HG03457 (cell line): ENCODE results near the gene EHD1.

Experiments
- ATAC-seq: cut with Tn5 transposase; IDR thresholded peaks from one replicate; pipeline ENCODE4 v1.9.1; 2021; ENCODE audit warnings: moderate number of reproducible peaks; ENCODE audit not compliant: unreplicated experiment

Gene EHD1

GRCh38 chr11:64891880-64892279, 13.5 kb upstream of the EHD1 start:
- ATAC-seq, result no peak

GRCh38 chr11:64891215-64891848, 12.9 kb upstream of the EHD1 start:
- no peak for ATAC-seq

GRCh38 chr11:64890522-64890939, 12.1 kb upstream of the EHD1 start:
- no peak for ATAC-seq

- no peak for ATAC-seq
Observed at GRCh38 chr11:64888729-64889511, 10.5 kb upstream of the EHD1 start.

- no peak for ATAC-seq
Observed at GRCh38 chr11:64888406-64888728, 9.9 kb upstream of the EHD1 start.

- ATAC-seq, result no peak
Observed at GRCh38 chr11:64887757-64888405, 9.5 kb upstream of the EHD1 start.

GRCh38 chr11:64887234-64887756, 8.9 kb upstream of the EHD1 start:
- ATAC-seq, result no peak

- ATAC-seq, result no peak
Observed at GRCh38 chr11:64885367-64886286, 7.2 kb upstream of the EHD1 start.

- no peak for ATAC-seq
Observed at GRCh38 chr11:64884019-64884418, 5.6 kb upstream of the EHD1 start.

GRCh38 chr11:64883575-64883974, 5.2 kb upstream of the EHD1 start:
- ATAC-seq, result no peak

- no peak for ATAC-seq
Observed at GRCh38 chr11:64882243-64882642, 3.8 kb upstream of the EHD1 start.

GRCh38 chr11:64881476-64881875, 3.1 kb upstream of the EHD1 start:
- no peak for ATAC-seq

- ATAC-seq, result no peak
Observed at GRCh38 chr11:64880240-64881001, 2.0 kb upstream of the EHD1 start.

- ATAC-seq, result peak; percentile 2
Observed at GRCh38 chr11:64879244-64879900, 951 bp upstream of the EHD1 start.

GRCh38 chr11:64878223-64878493, 263 bp downstream of the EHD1 start:
- ATAC-seq, result no peak

GRCh38 chr11:64877390-64878222, 815 bp downstream of the EHD1 start:
- no peak for ATAC-seq

- no peak for ATAC-seq
Observed at GRCh38 chr11:64876835-64877341, 1.5 kb downstream of the EHD1 start.

- ATAC-seq, result no peak
Observed at GRCh38 chr11:64876229-64876750, 2.1 kb downstream of the EHD1 start.
